Mammary epithelial cell (primary cell): ENCODE data around the gene SLC22A2.
"Not testable (repeated sequence)": the region's sequence is repeated elsewhere in the genome, so short reads cannot be mapped to it uniquely, and the experiment has no call there.

ENCODE experiments used
- EZH2 ChIP-seq: IDR thresholded peaks from 2 replicates; pipeline ENCODE4 v1.6.1; 2012; ENCODE audit warnings: low read length, inconsistent platforms, borderline replicate concordance
- TF ChIP-seq, protein P1 (sequence below), 2 donors: IDR thresholded peaks in 1 of 2; conservative IDR thresholded peaks in 1 of 2; 2 replicates each; pipeline ENCODE4 v1.5.1; 2011 to 2012; ENCODE audit warnings: inconsistent platforms in 2 of 2, low read length in 2 of 2, mild to moderate bottlenecking in 2 of 2, control low read depth in 1 of 2, low read depth in 1 of 2; ENCODE audit not compliant: insufficient read depth in 1 of 2; ENCODE audit errors: extremely low read depth in 1 of 2

DNA sequence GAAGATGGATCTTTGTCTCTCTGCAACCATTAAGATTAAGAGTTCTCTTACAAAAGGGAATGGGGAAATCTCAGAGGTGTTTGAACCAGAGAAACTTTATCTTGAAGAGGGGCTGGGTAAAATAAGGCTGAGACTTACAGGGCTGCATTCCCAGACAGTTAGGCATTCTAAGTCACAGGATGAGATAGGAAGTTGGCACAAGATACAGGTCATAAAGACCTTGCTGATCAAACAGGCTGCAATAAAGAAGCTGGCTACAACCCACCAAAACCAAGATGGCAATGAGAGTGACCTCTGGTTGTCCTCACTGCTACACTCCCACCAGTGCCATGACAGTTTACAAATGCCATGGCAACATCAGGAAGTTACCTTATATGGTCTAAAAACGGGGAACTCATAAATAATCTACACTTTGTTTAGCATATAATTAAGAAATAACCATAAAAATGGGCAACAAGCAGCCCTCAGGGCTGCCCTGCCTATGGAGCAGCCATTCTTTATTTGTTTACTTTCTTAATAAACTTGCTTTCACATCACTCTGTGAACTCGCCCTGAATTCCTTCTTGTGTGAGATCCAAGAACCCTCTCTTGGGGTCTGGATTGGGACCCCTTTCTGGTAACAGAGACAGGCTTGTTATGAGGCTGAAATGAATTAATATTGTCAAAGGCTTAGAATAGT, 20.9 kb downstream of the SLC22A2 start:
- not testable (repeated sequence) for TF ChIP-seq EZH2
- TF ChIP-seq, protein P1, sequence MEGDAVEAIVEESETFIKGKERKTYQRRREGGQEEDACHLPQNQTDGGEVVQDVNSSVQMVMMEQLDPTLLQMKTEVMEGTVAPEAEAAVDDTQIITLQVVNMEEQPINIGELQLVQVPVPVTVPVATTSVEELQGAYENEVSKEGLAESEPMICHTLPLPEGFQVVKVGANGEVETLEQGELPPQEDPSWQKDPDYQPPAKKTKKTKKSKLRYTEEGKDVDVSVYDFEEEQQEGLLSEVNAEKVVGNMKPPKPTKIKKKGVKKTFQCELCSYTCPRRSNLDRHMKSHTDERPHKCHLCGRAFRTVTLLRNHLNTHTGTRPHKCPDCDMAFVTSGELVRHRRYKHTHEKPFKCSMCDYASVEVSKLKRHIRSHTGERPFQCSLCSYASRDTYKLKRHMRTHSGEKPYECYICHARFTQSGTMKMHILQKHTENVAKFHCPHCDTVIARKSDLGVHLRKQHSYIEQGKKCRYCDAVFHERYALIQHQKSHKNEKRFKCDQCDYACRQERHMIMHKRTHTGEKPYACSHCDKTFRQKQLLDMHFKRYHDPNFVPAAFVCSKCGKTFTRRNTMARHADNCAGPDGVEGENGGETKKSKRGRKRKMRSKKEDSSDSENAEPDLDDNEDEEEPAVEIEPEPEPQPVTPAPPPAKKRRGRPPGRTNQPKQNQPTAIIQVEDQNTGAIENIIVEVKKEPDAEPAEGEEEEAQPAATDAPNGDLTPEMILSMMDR (conservative IDR thresholded peaks at IDR 0.05 in 1 of 2, IDR thresholded peaks at IDR 0.05 in 1 of 2; ENCODE audit: extremely low read depth in 1 of 2, insufficient read depth in 1 of 2, low read depth in 1 of 2, low read length in 2 of 2), result not testable (repeated sequence)
